Kidney epithelial cell (primary cell): ENCODE data around the gene LIN37. TPM values are rescaled to one million over a fixed set of nuclear protein-coding genes. Genes with fewer than 3 reads are reported as not detected.

ENCODE experiments used
- DNase-seq: peaks from one replicate; pipeline ENCODE4 v3.0.0-alpha.2; 2010; ENCODE audit warnings: low read depth
- H3K27me3 ChIP-seq: 2 replicates; pipeline ENCODE4 v1.6.0; 2011; ENCODE audit warnings: low read length; ENCODE audit not compliant: control insufficient read depth, insufficient read depth
- H3K36me3 ChIP-seq: 2 replicates; pipeline ENCODE4 v1.5.1; 2011; ENCODE audit warnings: low read length; ENCODE audit not compliant: control insufficient read depth, insufficient read depth
- H3K4me3 ChIP-seq: 2 replicates; pipeline ENCODE4 v1.5.1; 2011; ENCODE audit warnings: low read depth, mild to moderate bottlenecking, control low read depth, low read length
- CTCF ChIP-seq: IDR thresholded peaks from 2 replicates; pipeline ENCODE4 v1.5.1; 2011; ENCODE audit warnings: mild to moderate bottlenecking, moderate library complexity, low read length, control low read depth, inconsistent platforms; ENCODE audit not compliant: insufficient read depth, poor library complexity, severe bottlenecking
- total RNA-seq: library from RNA; depleted of rRNA; stranded (reverse); fragments of >200 nt; gene quantifications from 2 replicates; pipeline ENCODE4 v1.2.3, GENCODE V29; 2015

LIN37 gene
- total RNA-seq, 1 donor from 2014 or later, result 22.0 TPM

GRCh38 chr19:35775298-35776101 lies 27.1 kb downstream of the LIN37 start, which contains the start of gene ARHGAP33:
TSS of gene ARHGAP33 (plus strand) at chr19:35775564. CDS start at chr19:35775659, 95 bp downstream.
- H3K36me3 ChIP-seq, result no peaks in the 10 kb centered on the region
- H3K4me3 ChIP-seq, result peak within 1 kb of the TSS; percentile 76
- no peak for TF ChIP-seq CTCF
- peak; percentile 67 for DNase-seq
- no peaks in the 10 kb centered on the region for H3K27me3 ChIP-seq

- Histone ChIP-seq H3K36me3 (no peaks in the 10 kb centered on the region), H3K4me3 (peak overlapping the region; percentile 76), H3K27me3 (no peaks in the 10 kb centered on the region)
- no peak for TF ChIP-seq CTCF
- DNase-seq, result no peak
Measured at GRCh38 chr19:35776102-35776788, 27.9 kb downstream of the LIN37 start.

DNA sequence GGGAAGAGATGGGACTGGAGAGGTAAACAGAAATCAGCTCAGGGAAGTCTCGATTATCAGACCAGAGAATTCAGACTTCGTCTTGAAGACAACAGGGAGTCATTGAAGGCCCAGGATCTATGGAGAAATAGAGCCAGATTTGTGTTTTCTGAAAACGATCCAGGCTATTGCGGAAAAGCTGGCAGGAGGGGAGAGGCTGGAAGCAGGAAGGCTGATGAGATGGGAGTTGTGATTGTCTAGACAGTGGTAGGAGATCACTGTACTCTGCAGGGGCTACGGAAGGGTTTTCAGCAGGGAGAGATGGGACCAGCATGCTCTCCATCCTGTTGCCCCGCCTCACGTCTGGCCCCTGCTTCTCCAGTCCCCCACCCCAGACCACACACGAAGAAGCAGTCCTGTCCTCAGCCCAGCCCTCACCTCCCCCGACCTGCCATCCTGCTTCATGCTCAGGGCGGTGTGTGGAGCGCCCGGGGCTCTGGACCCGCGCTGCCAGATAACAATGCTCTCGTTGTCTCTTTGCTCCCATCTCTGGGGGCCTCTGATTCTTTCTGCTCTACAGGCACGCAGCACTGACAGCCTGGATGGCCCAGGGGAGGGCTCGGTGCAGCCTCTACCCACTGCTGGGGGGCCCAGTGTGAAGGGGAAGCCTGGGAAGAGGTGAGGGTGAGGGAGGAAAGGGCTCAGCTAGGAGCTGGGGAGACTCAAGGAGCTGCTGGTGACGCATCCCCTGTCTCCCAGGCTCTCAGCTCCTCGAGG lies 28.9 kb downstream of the LIN37 start:
- no peak for TF ChIP-seq CTCF
- H3K4me3 ChIP-seq, result no peak overlapping the region
- DNase-seq, result no peak
- H3K27me3 ChIP-seq, result no peaks in the 10 kb centered on the region
- no peaks in the 10 kb centered on the region for H3K36me3 ChIP-seq

DNA sequence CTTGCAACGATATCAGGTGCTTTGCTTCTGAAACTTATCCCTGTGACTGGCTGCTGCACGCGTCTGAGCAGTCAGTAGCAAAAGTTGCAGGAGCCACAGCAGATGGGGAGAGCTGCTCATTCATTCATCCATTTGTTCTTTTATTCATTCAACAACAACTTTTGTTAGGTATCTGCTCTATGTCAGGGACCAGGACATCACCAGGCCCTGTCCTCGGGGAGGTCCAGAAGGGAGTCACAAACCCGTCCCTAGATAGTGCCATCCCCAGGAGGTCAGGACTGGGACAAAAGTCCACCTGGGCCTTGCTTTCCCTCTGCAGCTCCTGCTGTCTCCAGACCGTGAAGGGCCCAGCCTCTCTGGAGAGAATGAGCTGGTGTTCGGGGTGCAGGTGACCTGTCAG lies 29.6 kb downstream of the LIN37 start:
- Histone ChIP-seq H3K36me3 (no peaks in the 10 kb centered on the region), H3K4me3 (no peak overlapping the region), H3K27me3 (no peaks in the 10 kb centered on the region)
- TF ChIP-seq CTCF, result no peak
- no peak for DNase-seq

GRCh38 chr19:35779033-35779432 lies 30.7 kb downstream of the LIN37 start:
- H3K4me3 ChIP-seq, result no peak overlapping the region
- no peaks in the 10 kb centered on the region for H3K36me3 ChIP-seq
- DNase-seq, result no peak
- no peaks in the 10 kb centered on the region for H3K27me3 ChIP-seq
- TF ChIP-seq CTCF, result no peak
